NCI-H128 (cell line): ENCODE measurements around the gene NDUFS1.
"Not testable (repeated sequence)": the region's sequence is repeated elsewhere in the genome, so short reads cannot be mapped to it uniquely, and the experiment has no call there.

ENCODE experiments used
- DNase-seq: peaks from one replicate; lab custom pipeline; 2025; ENCODE audit not compliant: unreplicated experiment; lab: John Stamatoyannopoulos, UW

The NDUFS1 gene

DNA sequence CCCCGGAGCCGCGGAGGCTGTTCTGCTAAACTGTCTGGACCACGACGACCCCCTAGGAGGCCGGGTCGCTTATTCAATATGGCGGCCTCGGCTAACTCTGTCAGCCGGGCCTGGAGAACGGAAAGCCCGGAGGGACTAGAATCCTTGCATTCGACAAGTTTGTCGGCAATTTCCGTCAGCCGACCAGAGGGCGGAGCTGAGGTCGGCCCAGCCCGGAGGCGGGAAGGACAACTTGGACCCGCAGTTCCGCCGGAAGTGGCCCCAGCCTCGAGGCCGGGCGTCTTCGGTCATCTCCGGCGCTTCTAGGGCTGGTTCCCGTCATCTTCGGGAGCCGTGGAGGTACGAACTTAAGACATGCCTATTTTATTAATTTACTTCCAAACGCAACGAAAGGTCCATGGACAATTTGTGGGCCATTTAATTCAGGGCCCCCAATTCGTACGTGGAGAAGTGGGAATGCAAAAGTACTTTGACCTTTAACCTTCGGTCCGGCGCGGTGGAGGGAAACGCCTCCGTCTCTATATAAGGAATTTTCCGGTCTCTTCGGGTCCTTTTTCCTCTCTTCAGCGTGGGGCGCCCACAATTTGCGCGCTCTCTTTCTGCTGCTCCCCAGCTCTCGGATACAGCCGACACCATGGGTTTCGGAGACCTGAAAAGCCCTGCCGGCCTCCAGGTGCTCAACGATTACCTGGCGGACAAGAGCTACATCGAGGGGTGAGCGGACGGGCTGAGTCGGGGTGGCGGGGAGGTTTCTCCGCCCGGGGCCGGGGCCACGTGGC, at the start of gene NDUFS1, which contains the start of gene EEF1B2:
Gene NDUFS1, minus strand, starts transcription at position 99 of the 779 bp plus-strand sequence. CDS start 5,766 bp downstream, outside the sequence.
Gene EEF1B2, plus strand, starts transcription at position 550 of the 779 bp plus-strand sequence. Its CDS starts 85 bp downstream, at position 635.
- peak; percentile 82 for DNase-seq

DNA sequence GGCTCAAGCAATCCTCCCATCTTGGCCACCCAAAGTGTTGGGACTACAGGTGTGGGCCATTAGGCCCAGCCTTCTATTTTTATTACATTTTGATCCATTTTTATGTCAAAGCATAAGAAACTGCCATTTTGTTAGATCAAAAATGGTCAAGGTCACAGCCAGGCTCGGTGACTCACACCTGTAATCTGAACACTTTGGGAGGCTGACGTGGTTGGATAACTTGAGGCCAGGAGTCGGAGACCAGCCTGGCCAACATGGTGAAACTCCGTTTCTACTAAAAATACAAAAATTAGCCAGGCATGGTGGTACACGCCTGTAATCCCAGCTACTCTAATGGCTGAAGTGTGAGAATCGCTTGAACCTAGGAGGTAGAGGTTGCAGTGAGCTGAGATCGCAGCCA, 49.7 kb upstream of the NDUFS1 start:
- DNase-seq: no peak

DNA sequence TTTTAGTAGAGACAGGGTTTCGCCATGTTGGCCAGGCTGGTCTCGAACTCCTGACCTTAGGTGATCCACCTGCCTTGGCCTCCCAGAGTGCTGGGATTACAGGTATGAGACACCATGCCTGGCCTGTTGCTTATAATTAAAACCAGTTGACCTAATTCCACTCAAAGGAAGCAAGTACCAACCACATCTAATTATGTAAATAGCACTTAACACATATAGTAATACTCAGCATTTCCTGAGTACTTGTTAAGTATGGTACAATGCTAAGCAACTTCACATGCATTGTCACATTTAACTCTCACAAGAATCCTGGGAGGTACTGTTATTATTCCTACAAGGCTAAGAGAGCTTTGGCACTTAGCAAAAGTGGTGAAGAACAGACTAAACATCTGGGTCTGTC, 48.1 kb upstream of the NDUFS1 start:
- not testable (repeated sequence) for DNase-seq

DNA sequence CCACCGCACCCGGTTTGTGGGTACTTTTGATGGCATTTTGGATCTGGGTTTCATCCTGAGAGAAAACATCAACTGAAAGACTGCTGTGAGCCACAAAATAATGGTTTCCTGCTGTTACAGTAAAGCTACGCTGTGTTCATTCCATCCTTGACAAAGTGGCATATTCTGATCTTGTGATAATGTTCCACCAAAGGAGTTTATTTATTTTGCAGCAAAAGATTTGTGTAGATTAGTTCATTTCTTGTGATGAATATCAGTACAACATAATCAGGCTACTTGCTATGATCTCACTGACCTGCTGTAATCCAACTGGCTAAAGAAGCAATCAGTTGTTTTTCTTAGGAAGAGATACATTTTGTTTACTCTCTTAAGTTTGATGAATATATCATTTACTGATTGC, 45.5 kb upstream of the NDUFS1 start:
- no peak for DNase-seq

DNA sequence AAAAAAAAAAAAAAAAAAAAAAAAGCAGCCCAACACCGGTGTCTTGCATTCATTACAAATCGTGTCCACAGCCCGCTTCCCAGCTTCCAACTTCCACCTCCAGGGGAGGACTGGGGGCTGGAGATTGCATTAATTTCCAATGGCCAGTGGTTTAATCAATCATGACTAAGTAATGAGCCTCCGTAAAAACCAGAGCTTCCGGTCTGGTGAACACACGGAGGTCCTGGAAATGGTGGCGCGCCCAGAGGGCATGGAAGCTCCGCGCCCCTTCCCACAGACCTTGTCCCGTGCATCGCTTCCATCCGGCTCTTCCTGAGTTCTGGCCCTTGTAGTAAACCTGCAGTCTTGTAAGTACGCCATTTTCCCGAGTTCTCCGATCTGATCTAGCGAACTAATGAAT, 44.1 kb upstream of the NDUFS1 start:
- DNase-seq: no peak

DNA sequence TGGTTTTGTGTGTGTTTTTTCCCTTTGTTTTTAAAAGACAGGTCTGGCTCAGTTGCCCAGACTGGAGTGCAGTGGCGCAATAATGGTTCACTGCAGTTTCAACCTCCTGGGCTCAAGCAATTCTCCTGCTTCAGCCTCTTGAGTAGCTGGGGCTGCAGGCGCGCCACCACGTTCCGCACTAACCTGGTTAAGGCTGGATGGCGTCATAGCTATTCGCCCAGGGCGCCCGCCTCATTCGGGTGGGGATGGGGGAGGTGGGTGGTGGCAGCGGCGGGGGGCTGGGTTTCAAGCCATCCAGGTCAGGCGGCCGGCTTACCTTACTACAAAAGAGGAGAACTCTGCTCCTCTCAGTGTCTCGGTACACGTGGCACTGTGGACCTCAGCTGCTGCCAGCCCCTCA, 43.2 kb upstream of the NDUFS1 start:
- no peak for DNase-seq

DNA sequence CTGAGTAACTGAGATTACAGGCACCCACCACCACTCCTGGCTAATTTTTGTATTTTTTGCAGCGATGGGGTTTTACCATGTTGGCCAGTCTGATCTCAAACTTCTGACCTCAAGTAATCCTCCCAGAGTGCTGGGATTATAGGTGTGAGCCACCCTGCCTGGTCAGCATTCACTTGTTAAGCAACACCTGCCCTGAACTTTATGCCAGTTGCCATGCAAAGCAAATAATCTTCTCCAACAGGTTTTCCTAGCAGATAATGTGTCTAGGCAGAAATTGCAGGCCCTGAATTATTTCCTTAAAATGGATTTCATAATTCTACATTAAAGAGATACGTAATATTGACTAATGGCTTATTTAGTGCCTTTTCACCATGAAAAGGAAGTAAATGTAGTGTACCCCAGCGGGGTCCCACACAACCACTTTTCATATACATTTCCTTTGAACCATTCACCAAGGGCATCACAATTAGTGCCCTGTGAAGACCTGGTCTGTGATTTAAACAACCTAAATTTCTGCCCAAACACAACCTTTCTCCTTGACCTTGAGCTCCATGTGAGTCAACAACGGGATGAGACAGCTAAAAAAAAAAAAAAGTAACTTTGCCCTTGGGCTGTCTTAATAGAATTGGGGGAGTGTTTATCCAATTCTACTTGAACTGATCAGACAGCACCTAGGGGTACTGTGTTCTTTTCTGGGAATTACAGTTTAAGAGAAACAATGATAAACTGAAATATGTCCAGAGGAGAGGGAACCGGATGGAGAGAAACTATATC, 42.0 kb upstream of the NDUFS1 start:
- DNase-seq: no peak

DNA sequence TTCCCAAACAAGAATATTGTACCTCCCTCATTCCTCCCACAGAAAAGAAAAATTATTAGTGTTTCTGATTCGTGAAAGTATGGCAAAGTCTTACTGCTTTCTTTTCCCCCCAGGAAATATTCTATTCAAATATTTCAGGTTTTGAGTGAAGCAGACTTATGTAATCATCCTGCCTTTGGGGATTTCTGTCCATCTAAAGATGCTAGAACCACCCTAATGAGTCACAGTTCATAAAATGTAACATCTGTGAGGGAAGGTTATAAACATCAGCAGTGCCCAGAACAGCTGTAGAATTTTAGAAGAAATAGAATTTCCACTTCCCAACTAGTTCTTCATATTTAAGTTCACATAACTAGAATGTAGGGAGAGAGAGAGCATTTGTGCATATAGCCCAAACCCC, 39.4 kb upstream of the NDUFS1 start:
- no peak for DNase-seq

DNA sequence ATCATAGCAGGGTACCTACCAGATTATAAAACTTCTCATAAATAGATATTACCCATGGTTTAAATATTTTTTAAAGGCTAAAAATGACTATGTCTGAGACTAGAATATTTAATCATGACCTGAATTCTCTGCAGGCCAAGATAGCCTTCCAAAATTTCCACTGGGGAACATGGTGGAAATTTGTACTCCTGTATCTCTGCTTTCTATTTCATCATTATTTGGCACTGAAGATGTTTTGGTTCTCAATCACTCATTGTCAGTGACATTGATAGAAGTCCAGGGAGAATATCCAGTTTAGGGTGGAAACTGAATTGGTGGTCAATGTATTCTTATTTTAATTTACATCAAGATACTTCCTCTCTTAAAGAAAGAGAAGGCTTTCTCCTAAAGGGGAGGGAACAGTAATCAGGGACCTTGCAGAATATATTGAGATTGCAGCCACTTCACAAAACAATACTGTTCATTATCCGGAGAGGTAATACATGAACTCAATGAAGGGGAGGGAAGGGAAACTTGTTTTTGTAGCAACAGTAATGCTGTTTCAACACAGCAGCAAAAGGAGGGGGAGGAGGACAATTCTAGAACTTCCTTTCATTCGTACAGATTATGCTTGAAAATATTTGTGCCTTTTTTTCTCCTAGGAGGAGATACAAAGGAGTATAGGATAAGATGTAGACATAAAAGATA, 34.6 kb upstream of the NDUFS1 start:
- DNase-seq: no peak

DNA sequence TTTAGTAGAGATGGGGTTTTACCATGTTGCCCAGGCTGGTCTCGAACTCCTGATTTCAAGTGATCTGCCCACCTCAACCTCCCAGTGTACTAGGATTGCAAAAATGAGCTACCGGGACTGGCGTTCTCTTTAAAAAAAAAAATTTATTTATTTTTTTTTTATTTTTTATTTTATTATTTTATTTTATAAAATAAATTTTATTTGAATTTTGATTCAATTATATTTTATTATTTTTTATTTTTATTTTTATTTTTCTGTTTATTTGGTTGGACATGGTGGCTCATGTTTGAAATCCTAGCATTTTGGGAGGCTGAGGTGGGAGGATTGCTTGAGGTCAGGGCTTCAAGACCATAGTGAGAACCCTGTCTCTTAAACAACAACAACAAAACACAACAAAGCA, 32.9 kb upstream of the NDUFS1 start:
- no peak for DNase-seq

DNA sequence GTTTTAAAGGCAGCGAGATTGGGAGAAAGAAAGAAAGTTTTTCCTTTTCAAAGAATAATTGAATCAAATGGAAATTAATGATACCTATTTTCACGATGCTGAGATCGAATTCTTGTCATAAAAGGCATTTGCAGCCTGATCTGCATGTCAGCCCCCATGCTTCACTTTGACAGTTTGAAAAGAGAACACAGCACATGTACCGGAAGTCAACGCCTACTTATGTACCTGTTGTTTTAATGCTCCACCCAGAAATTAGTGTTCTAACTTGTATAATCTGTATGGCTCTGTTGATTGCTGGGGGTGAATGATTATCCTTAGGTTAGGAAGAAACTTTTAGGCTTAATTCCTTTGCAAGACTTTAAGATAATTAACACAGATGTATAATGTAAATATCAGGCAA, 31.4 kb upstream of the NDUFS1 start:
- DNase-seq: no peak

DNA sequence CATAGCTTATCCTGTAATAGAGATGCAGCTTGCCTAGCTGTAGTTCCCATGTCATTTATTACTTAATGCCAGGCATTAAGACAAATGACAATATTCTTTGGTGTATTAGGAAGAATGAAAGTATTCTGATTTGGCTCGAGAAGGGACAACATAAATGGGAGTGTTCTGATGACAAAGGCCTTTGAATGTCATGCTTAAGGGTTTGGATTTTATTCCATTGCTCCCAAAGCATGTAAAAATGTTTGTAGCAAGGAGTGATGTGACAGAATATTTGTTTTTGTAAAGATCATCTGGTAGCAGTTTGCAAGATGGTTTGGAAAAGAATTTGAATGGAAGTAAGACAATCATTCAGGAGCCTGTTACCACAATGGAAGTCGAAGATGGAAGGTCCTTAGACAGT, 30.9 kb upstream of the NDUFS1 start:
- no peak for DNase-seq

DNA sequence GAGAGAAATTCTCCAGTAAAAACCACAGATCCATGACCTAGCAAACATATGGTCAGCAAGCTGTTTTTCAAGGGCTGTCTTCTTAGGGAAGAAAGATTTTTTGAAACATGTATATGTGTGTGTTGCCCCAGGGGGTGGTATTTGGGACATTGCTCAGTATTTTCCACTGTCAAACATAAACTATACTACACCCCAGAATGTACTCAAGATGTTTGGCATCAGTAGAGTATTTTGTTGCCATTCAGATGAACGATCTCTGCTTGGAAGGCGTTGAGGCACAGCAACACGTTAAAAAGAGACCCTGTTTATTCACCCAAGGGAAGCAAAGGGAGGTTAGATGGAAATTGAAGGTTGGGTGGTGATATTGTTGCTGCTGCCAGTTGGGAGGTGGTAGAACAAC, 30.4 kb upstream of the NDUFS1 start:
- DNase-seq: no peak

DNA sequence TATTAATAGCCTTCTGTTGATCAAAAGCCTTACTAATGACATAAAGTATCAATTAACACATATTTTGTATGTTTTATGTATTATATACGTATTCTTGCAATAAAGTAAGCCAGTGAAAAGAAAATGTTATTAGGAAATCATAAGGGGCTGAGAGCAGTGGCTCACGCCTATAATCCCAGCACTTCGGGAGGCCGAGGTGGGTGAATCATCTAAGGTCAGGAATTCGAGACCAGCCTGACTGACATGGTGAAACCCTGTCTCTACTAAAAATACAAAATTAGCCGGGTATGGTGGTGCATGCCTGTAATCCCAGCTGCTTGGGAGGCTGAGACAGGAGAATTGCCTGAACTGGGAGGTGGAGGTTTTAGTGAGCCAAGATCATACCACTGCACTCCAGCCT, 22.3 kb upstream of the NDUFS1 start:
- not testable (repeated sequence) for DNase-seq

DNA sequence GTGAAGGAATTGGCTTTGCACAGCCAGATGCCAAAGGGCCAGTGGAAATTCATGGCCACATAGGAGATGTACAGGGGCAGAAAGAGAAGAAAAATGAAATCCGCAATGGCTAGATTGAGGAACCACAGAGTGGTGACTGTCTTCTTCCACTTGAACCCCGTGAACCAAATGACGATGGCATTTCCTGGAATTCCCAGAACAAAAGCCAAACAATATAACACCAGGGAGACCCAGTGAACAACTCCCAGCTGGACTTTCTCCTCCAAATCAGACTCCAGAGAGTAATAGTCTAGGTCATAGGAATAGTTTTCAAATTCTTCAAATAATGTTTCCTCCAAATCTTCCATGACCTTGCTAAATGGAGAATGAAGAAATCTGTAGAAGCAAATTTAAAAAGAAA, 17.7 kb upstream of the NDUFS1 start:
- DNase-seq: no peak

DNA sequence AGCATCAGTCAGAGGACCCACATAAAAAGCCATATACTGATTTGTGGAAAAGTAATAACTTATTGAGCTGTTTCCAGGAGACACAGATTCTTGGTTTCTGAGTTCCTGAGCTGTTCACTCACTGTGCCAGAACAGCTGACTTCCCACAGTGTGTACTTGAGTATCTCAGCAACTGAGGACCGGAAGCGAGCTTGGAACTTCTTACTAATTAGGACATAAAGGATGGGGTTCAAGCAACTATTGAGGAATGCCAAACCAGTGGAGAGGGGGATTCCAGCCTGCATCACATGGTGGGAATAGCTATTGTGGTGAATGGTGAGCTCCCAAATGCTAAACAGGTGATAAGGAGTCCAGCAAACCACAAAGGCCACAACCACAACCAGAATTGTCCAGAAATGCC, 16.9 kb upstream of the NDUFS1 start:
- no peak for DNase-seq

DNA sequence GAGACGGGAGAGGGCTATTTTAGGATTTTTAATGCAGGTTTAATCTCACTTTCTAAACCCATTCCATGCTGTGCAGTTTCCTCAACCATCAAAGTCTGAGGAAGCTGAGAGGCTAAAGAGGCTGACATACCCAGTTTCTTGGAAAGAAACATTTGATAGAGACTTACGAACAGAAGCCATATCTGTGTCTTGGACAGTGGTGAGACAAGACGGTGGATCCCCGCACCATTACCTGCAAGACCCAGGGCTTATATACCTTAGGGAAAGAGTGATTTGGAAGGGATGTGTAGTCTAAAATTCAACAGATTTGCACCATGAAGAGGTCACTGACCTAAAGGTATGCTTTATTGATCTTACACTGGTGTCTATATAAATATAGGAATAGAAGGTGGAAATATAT, 13.9 kb upstream of the NDUFS1 start:
- DNase-seq: no peak

DNA sequence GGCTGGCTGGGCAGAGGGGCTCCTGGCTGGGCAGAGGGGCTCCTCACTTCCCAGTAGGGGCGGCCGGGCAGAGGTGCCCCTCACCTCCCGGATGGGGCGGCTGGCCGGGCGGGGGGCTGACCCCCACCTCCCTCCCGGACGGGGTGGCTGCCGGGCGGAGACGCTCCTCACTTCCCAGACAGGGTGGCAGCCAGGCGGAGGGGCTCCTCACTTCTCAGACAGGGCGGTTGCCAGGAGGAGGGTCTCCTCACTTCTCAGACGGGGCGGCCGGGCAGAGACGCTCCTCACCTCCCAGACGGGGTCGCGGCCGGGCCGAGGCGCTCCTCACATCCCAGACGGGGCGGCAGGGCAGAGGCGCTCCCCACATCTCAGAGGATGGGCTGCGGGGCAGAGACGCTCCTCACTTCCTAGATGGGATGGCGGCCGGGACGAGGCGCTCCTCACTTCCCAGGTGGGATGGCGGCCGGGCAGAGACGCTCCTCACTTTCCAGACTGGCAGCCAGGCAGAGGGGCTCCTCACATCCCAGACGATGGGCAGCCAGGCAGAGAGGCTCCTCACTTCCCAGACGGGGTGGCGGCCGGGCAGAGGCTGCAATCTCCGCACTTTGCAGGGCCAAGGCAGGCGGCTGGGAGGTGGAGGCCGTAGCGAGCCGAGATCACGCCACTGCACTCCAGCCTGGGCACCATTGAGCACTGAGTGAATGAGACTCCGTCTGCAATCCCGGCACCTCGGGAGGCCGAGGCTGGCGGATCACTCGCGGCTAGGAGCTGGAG, 12.6 kb upstream of the NDUFS1 start:
- DNase-seq: not testable (repeated sequence)

DNA sequence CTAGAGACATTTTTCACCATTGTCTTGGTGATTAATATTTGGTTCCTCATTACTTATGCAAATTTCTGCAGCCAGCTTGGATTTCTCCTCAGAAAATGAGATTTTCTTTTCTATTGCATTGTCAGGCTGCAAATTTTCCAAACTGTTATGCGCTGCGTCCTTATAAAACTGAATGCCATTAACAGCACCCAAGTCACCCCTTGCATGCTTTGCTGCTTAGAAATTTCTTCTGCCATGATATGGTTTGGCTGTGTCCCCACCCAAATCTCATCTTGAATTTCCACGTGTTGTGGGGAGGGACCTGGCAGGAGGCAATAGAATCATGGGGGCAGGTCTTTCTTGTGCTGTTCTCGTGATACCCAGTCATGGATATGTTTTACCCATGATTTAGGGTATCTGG, 9.0 kb upstream of the NDUFS1 start:
- DNase-seq: not testable (repeated sequence)

DNA sequence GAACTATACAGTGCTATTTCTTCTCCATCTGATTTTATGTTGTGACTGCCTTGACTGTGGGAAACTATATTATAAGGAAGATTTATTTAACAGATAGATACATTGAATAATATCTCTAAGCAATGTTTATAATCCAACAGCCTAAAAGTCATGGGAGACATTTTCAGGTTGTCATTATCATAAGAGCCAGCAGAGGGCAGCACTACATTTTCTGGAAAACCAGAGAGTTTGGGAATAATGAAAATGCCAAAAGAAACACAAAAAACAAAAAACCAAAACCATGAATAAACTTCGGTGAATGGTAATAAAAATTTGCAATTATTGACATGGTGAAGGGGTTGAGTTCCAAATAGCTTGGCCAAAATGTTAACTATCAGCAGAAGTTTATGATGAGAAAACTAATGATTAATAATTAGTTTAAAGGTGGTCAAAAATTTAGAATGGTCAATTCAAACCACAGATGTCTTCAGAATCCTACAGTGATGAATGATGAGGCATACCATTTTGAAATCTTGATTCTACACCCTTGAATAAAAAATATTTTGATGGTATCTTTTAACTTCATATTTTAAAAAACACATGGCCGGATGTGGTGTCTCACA, 5.1 kb upstream of the NDUFS1 start:
- peak; percentile 2 for DNase-seq
